ENCODE measurements around the gene KASH5.
"Not testable (repeated sequence)": the region's sequence is repeated elsewhere in the genome, so short reads cannot be mapped to it uniquely, and the experiment has no call there.

The KASH5 gene

GRCh38 chr19:49455773-49456172, 67.7 kb downstream of the KASH5 start:
- DNase-seq (ENCODE audit: low read depth in 2 of 2), result no peak

GRCh38 chr19:49456326-49456725, 68.3 kb downstream of the KASH5 start:
- no peak for DNase-seq (ENCODE audit: low read depth in 2 of 2)

- DNase-seq (ENCODE audit: low read depth in 2 of 2), result no peak
Observed at GRCh38 chr19:49458567-49458903, 70.5 kb downstream of the KASH5 start.

- DNase-seq (ENCODE audit: low read depth in 2 of 2), result no peak
Observed at GRCh38 chr19:49459388-49459787, 71.3 kb downstream of the KASH5 start.

- DNase-seq (ENCODE audit: low read depth in 2 of 2), result not testable (repeated sequence)
Observed at GRCh38 chr19:49461130-49461529, 73.1 kb downstream of the KASH5 start.

GRCh38 chr19:49461656-49462055, 73.6 kb downstream of the KASH5 start:
- DNase-seq (ENCODE audit: low read depth in 2 of 2), result no peak

- no peak for DNase-seq (ENCODE audit: low read depth in 2 of 2)
Observed at GRCh38 chr19:49462492-49462891, 74.4 kb downstream of the KASH5 start.

GRCh38 chr19:49463960-49464740, 76.1 kb downstream of the KASH5 start:
- DNase-seq (ENCODE audit: low read depth in 2 of 2), result no peak

- DNase-seq (ENCODE audit: low read depth in 2 of 2), result no peak
Observed at GRCh38 chr19:49465371-49465770, 77.3 kb downstream of the KASH5 start.
